Nephron (organoid): Measurements from ENCODE around the gene CAPN1.

ENCODE experiments used
- H3K27ac Mint-ChIP-seq, 3 experiments: 2 replicates each; pipeline ENCODE4 v1.8.0; 2020; ENCODE audit warnings: mixed read lengths in 3 of 3, mild to moderate bottlenecking in 2 of 3, moderate library complexity in 1 of 3
- H3K27me3 Mint-ChIP-seq: 2 replicates; pipeline ENCODE4 v1.8.0; 2021; ENCODE audit warnings: low read depth, mild to moderate bottlenecking, moderate library complexity, mixed read lengths
- H3K36me3 Mint-ChIP-seq: 2 replicates; pipeline ENCODE4 v1.8.0; 2020; ENCODE audit warnings: low read depth, mixed read lengths
- H3K4me1 Mint-ChIP-seq: 2 replicates; pipeline ENCODE4 v1.8.0; 2020; ENCODE audit warnings: mixed read lengths
- H3K4me3 Mint-ChIP-seq, 3 experiments: 2 replicates each; pipeline ENCODE4 v1.8.0; 2020; ENCODE audit warnings: mild to moderate bottlenecking in 3 of 3, mixed read lengths in 3 of 3, moderate library complexity in 2 of 3
- H3K9me3 Mint-ChIP-seq: 2 replicates; pipeline ENCODE4 v1.8.0; 2020; ENCODE audit warnings: mixed read lengths
- TF ChIP-seq, protein P1 (sequence below), 3 experiments: fragments of 200-600 bp; sonication (generic); IDR thresholded peaks; one replicate each; pipeline ENCODE4 v1.5.0; 2021; ENCODE audit warnings: antibody characterized with exemption in 3 of 3; ENCODE audit not compliant: unreplicated experiment in 3 of 3

Gene CAPN1

GRCh38 chr11:65134952-65135632 is 46.6 kb upstream of the CAPN1 start:
- Mint-ChIP-seq H3K4me1 (peaks cover 30% of the 10 kb centered on the region), H3K9me3 (no peaks in the 10 kb centered on the region), H3K36me3 (peaks cover 9% of the 10 kb centered on the region), H3K27me3 (peaks cover 9% of the 10 kb centered on the region), H3K27ac (peak overlapping the region; percentile 100), H3K4me3 (peak overlapping the region; percentile 99 to 100 (median 100))
- TF ChIP-seq, protein P1, sequence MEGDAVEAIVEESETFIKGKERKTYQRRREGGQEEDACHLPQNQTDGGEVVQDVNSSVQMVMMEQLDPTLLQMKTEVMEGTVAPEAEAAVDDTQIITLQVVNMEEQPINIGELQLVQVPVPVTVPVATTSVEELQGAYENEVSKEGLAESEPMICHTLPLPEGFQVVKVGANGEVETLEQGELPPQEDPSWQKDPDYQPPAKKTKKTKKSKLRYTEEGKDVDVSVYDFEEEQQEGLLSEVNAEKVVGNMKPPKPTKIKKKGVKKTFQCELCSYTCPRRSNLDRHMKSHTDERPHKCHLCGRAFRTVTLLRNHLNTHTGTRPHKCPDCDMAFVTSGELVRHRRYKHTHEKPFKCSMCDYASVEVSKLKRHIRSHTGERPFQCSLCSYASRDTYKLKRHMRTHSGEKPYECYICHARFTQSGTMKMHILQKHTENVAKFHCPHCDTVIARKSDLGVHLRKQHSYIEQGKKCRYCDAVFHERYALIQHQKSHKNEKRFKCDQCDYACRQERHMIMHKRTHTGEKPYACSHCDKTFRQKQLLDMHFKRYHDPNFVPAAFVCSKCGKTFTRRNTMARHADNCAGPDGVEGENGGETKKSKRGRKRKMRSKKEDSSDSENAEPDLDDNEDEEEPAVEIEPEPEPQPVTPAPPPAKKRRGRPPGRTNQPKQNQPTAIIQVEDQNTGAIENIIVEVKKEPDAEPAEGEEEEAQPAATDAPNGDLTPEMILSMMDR (IDR thresholded peaks at IDR 0.05; ENCODE audit: unreplicated experiment in 3 of 3): no peak

DNA sequence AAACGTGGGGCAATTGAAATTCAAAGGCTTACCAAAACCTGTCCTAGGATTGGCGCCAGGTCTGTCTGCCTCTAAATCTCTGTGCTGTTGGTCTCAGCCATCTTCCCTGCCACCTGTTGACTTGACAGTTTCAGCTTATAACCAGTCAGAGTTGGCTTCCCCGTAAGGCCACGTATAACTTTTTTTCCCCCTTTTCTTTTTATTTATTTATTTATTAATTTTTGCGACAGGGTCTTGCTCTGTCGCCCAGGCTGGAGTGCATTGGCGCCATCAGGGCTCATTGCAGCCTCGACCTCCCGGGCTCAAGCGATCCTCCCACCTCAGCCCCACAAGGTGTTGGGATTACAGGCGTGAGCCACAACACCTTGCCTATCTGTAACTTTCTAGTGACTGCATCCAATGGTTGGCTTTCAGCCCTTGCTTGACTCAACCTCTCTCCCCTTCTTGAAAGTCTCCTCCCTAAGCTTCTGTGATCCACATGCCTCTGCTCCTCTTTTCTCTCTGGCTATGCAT is 46.0 kb upstream of the CAPN1 start:
- Mint-ChIP-seq H3K27me3 (peaks cover 10% of the 10 kb centered on the region), H3K9me3 (no peaks in the 10 kb centered on the region), H3K36me3 (peaks cover 9% of the 10 kb centered on the region), H3K4me1 (peaks cover 30% of the 10 kb centered on the region), H3K4me3 (peak overlapping the region; percentile 99 to 100 (median 100)), H3K27ac (peak overlapping the region; percentile 100)
- TF ChIP-seq, protein P1 (IDR thresholded peaks at IDR 0.05; ENCODE audit: unreplicated experiment in 3 of 3): no peak

GRCh38 chr11:65136515-65137096 is 45.1 kb upstream of the CAPN1 start:
- Mint-ChIP-seq H3K4me1 (peaks cover 30% of the 10 kb centered on the region), H3K4me3 (peak overlapping the region; percentile 80 to 99 (median 85)), H3K36me3 (peaks cover 5% of the 10 kb centered on the region), H3K27me3 (peaks cover 9% of the 10 kb centered on the region), H3K9me3 (no peaks in the 10 kb centered on the region), H3K27ac (peak overlapping the region; percentile 92 to 100 (median 100))
- TF ChIP-seq, protein P1 (IDR thresholded peaks at IDR 0.05; ENCODE audit: unreplicated experiment in 3 of 3): no peak

- H3K9me3 Mint-ChIP-seq: no peaks in the 10 kb centered on the region
- H3K36me3 Mint-ChIP-seq: no peaks in the 10 kb centered on the region
- no peak overlapping the region for H3K27ac Mint-ChIP-seq
- TF ChIP-seq, protein P1 (IDR thresholded peaks at IDR 0.05; ENCODE audit: unreplicated experiment in 3 of 3): no peak
- no peak overlapping the region for H3K4me3 Mint-ChIP-seq
- no peaks in the 10 kb centered on the region for H3K4me1 Mint-ChIP-seq
- H3K27me3 Mint-ChIP-seq: peaks cover 14% of the 10 kb centered on the region
Observed at GRCh38 chr11:65141896-65142494, 39.7 kb upstream of the CAPN1 start.

- Mint-ChIP-seq H3K27ac (no peak overlapping the region), H3K4me1 (peaks cover 19% of the 10 kb centered on the region), H3K4me3 (no peak overlapping the region), H3K36me3 (no peaks in the 10 kb centered on the region), H3K9me3 (no peaks in the 10 kb centered on the region), H3K27me3 (peaks cover 7% of the 10 kb centered on the region)
- TF ChIP-seq, protein P1 (IDR thresholded peaks at IDR 0.05; ENCODE audit: unreplicated experiment in 3 of 3): no peak
Observed at GRCh38 chr11:65147352-65148075, 34.2 kb upstream of the CAPN1 start.
